Measurements from ENCODE around the gene WRAP73.

The WRAP73 gene

GRCh38 chr1:3645666-3646355 is 4.1 kb downstream of the WRAP73 start:
- DNase-seq: no peak

GRCh38 chr1:3645247-3645646 is 4.7 kb downstream of the WRAP73 start:
- no peak for DNase-seq

GRCh38 chr1:3644273-3644672 is 5.6 kb downstream of the WRAP73 start:
- no peak for DNase-seq

GRCh38 chr1:3642919-3643675 is 6.8 kb downstream of the WRAP73 start:
- no peak for DNase-seq

GRCh38 chr1:3641816-3642215 is 8.1 kb downstream of the WRAP73 start:
- no peak for DNase-seq

- no peak for DNase-seq
Measured at GRCh38 chr1:3641046-3641760, 8.7 kb downstream of the WRAP73 start.

GRCh38 chr1:3640121-3640837 is 9.6 kb downstream of the WRAP73 start:
- no peak for DNase-seq

- no peak for DNase-seq
Measured at GRCh38 chr1:3639397-3639911, 10.4 kb downstream of the WRAP73 start.

- no peak for DNase-seq
Measured at GRCh38 chr1:3638676-3639075, 11.2 kb downstream of the WRAP73 start.

GRCh38 chr1:3638027-3638426 is 11.9 kb downstream of the WRAP73 start:
- DNase-seq: no peak

GRCh38 chr1:3636531-3636930 is 13.4 kb downstream of the WRAP73 start:
- DNase-seq: no peak

- no peak for DNase-seq
Measured at GRCh38 chr1:3636080-3636479, 13.8 kb downstream of the WRAP73 start.

- no peak for DNase-seq
Measured at GRCh38 chr1:3634059-3634800, 15.7 kb downstream of the WRAP73 start.

GRCh38 chr1:3633344-3634058 is 16.4 kb downstream of the WRAP73 start:
- no peak for DNase-seq

- DNase-seq: no peak
Measured at GRCh38 chr1:3632716-3633343, 17.1 kb downstream of the WRAP73 start.

GRCh38 chr1:3632298-3632697 is 17.6 kb downstream of the WRAP73 start:
- no peak for DNase-seq

- DNase-seq: no peak
Measured at GRCh38 chr1:3631320-3632260, 18.3 kb downstream of the WRAP73 start.

- no peak for DNase-seq
Measured at GRCh38 chr1:3630914-3631313, 19.0 kb downstream of the WRAP73 start.

- no peak for DNase-seq
Measured at GRCh38 chr1:3630161-3630611, 19.7 kb downstream of the WRAP73 start.
